GM23338 (cell line): ENCODE data around the gene RNF167. TPM values are rescaled to one million over a fixed set of nuclear protein-coding genes. Genes with fewer than 3 reads are reported as not detected.

Source experiments
- ATAC-seq: fragments of 200-7000 bp; cut with Tn5 transposase; 3 replicates; pipeline ENCODE4 v1.9.1; 2020
- DNase-seq: peaks from one replicate; pipeline ENCODE4 v3.0.0-alpha.2; 2015; ENCODE audit warnings: low spot score
- H2AFZ ChIP-seq: fragments of 200-600 bp; sonication (generic); 2 replicates; pipeline ENCODE4 v1.8.0; 2016; ENCODE audit warnings: antibody characterized with exemption, mild to moderate bottlenecking, moderate library complexity
- H3F3A ChIP-seq: fragments of 200-600 bp; sonication (generic); replicated peaks from 2 replicates; pipeline ENCODE4 v1.8.0; 2017; ENCODE audit warnings: antibody characterized with exemption, mixed run types, low read depth
- H3K27ac ChIP-seq: fragments of 200-600 bp; sonication (generic); 2 replicates; pipeline ENCODE4 v1.6.1; 2016; ENCODE audit warnings: low read depth
- H3K27me3 ChIP-seq: fragments of 200-600 bp; sonication (generic); 2 replicates; pipeline ENCODE4 v1.8.0; 2016; ENCODE audit warnings: mild to moderate bottlenecking, mixed run types, moderate library complexity; ENCODE audit not compliant: insufficient read depth
- H3K36me3 ChIP-seq: fragments of 200-600 bp; sonication (generic); 2 replicates; pipeline ENCODE4 v1.8.0; 2016; ENCODE audit warnings: mild to moderate bottlenecking; ENCODE audit not compliant: insufficient read depth
- H3K4me1 ChIP-seq: fragments of 200-600 bp; sonication (generic); 2 replicates; pipeline ENCODE4 v1.8.0; 2016; ENCODE audit warnings: mild to moderate bottlenecking, moderate library complexity; ENCODE audit not compliant: insufficient read depth
- H3K4me2 ChIP-seq: fragments of 200-600 bp; sonication (generic); 2 replicates; pipeline ENCODE4 v1.7.1; 2017; ENCODE audit warnings: mixed run types
- H3K4me3 ChIP-seq: fragments of 200-600 bp; sonication (generic); 2 replicates; pipeline ENCODE4 v1.6.1; 2016; ENCODE audit warnings: mixed run types
- H3K79me2 ChIP-seq: fragments of 200-600 bp; sonication (generic); replicated peaks from 2 replicates; pipeline ENCODE4 v1.8.0; 2017; ENCODE audit warnings: mild to moderate bottlenecking; ENCODE audit not compliant: insufficient read depth
- H3K9me2 ChIP-seq: fragments of 200-600 bp; sonication (generic); 2 replicates; pipeline ENCODE4 v1.8.0; 2017; ENCODE audit not compliant: insufficient read depth
- H4K20me1 ChIP-seq: fragments of 200-600 bp; sonication (generic); replicated peaks from 2 replicates; pipeline ENCODE4 v1.8.0; 2017; ENCODE audit warnings: mild to moderate bottlenecking; ENCODE audit not compliant: insufficient read depth
- H3K27ac Mint-ChIP-seq: 2 replicates; pipeline ENCODE4 v1.8.0; 2020; ENCODE audit warnings: inconsistent platforms, mild to moderate bottlenecking, moderate library complexity, mixed read lengths
- H3K27me3 Mint-ChIP-seq: 3 replicates; pipeline ENCODE4 v1.8.0; 2022; ENCODE audit warnings: low read depth, mild to moderate bottlenecking, moderate library complexity, mixed read lengths, inconsistent platforms; ENCODE audit not compliant: insufficient read depth, poor library complexity
- H3K36me3 Mint-ChIP-seq: 3 replicates; pipeline ENCODE4 v1.8.0; 2021; ENCODE audit warnings: low read depth, mild to moderate bottlenecking, inconsistent platforms, moderate library complexity, mixed read lengths
- H3K4me1 Mint-ChIP-seq: 3 replicates; pipeline ENCODE4 v1.8.0; 2020; ENCODE audit warnings: mild to moderate bottlenecking, inconsistent platforms, mixed read lengths
- H3K4me3 Mint-ChIP-seq: 3 replicates; pipeline ENCODE4 v1.8.0; 2021; ENCODE audit warnings: moderate library complexity, mild to moderate bottlenecking, inconsistent platforms, mixed read lengths
- H3K9me3 Mint-ChIP-seq: 3 replicates; pipeline ENCODE4 v1.8.0; 2020; ENCODE audit warnings: moderate library complexity, mild to moderate bottlenecking, inconsistent platforms, mixed read lengths
- CREB1 ChIP-seq: fragments of 250-450 bp; sonication (Bioruptor Pico); IDR thresholded peaks from 2 replicates; pipeline ENCODE4 v1.5.0; 2020; ENCODE audit warnings: low read depth, mild to moderate bottlenecking, moderate library complexity
- EZH2 ChIP-seq: fragments of 200-600 bp; sonication (generic); IDR thresholded peaks from one replicate; pipeline ENCODE4 v1.8.0; 2017; ENCODE audit warnings: antibody characterized with exemption, mild to moderate bottlenecking, low read depth; ENCODE audit not compliant: unreplicated experiment
- NANOG ChIP-seq: IDR thresholded peaks from 2 replicates; pipeline ENCODE4 v1.6.1; 2016; ENCODE audit warnings: antibody characterized with exemption, borderline replicate concordance
- POLR2AphosphoS5 ChIP-seq: IDR thresholded peaks from 2 replicates; pipeline ENCODE4 v1.6.1; 2016; ENCODE audit warnings: antibody characterized with exemption, low read depth
- STAT1 ChIP-seq: IDR thresholded peaks from one replicate; pipeline ENCODE4 v1.6.1; 2016; ENCODE audit warnings: antibody characterized with exemption; ENCODE audit not compliant: unreplicated experiment
- ZNF114 ChIP-seq: fragments of 250-450 bp; sonication (Bioruptor Pico); IDR thresholded peaks from 2 replicates; pipeline ENCODE4 v1.5.0; 2020; ENCODE audit warnings: mild to moderate bottlenecking, moderate library complexity
- polyA plus RNA-seq: library from polyadenylated mRNA; unstranded; fragments of >200 nt; fragmentation: Nextera tagmentation; extraction: Ambion mirVana; gene quantifications from 2 replicates; pipeline ENCODE4 v1.2.1, GENCODE V29; 2016
- total RNA-seq: library from RNA; depleted of rRNA; stranded (reverse); fragments of >200 nt; shearing (Covaris generic); gene quantifications from 2 replicates; pipeline ENCODE4 v1.2.3, GENCODE V29; 2014
- TF ChIP-seq, protein P1 (sequence below), 2 experiments: fragments of 200-600 bp in 1 of 2; sonication (generic) in 1 of 2; conservative IDR thresholded peaks; 2 replicates each; pipeline versions ENCODE4 v1.5.1 to v1.6.1; 2016 to 2017; ENCODE audit warnings: antibody characterized with exemption in 2 of 2, low read depth in 2 of 2, mild to moderate bottlenecking in 2 of 2, moderate library complexity in 1 of 2
- TF ChIP-seq, protein P2 (sequence below): fragments of 250-450 bp; sonication (Bioruptor Pico); IDR thresholded peaks from 2 replicates; pipeline ENCODE4 v1.5.0; 2020; ENCODE audit warnings: mild to moderate bottlenecking, moderate library complexity
- TF ChIP-seq, protein P3 (sequence below): IDR thresholded peaks from 2 replicates; pipeline ENCODE4 v1.6.1; 2016; ENCODE audit warnings: antibody characterized with exemption

RNF167 gene
- total and polyA plus RNA-seq, 2 experiments from 2014 or later, result 61.2 to 84.4 TPM

DNA sequence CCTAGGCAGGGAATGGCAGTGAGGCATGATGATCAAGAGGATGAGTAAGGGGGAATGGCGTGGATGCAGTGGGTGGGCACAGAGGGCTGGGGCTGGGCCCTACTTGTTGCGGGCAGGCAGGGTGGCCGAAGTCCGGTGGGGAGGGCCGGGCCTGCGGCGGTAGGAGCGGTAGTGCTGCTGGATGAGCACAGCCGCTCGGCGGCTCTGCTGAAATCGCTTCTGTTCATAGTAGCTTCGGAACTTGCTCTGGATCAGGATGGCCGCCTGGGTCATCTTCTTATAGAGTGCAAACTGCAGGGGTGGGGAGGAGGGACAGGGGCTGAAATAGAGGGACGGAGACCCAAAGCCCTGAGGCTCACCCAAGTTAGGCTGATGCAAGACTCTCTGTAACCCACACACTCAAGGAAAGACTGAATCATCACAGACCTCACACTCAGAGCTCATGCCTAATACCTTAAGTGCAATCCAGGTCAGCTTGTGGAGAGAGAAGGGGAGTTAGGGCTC, 29.0 kb downstream of the RNF167 start:
- Histone ChIP-seq H3K4me3 (peak overlapping the region; percentile 59), H3K36me3 (no peaks in the 10 kb centered on the region; the same call in 1 of the 2 replicates), H2AFZ (peak overlapping the region; percentile 63; the same call in 1 of the 2 replicates), H4K20me1 (0 out of 2 replicates have a peak, but pooled peaks cover 9% of the 10 kb centered on the region), H3K79me2 (peaks cover 34% of the 10 kb centered on the region), H3K9me2 (no peaks in the 10 kb centered on the region), H3K27me3 (peaks cover 12% of the 10 kb centered on the region), H3F3A (peaks cover 19% of the 10 kb centered on the region; the same call in 1 of the 2 replicates), H3K27ac (peak overlapping the region; percentile 97), H3K4me1 (peaks cover 26% of the 10 kb centered on the region), H3K4me2 (peak overlapping the region; percentile 99)
- no peak for ATAC-seq
- H3K4me3 Mint-ChIP-seq, result no peak overlapping the region
- H3K27ac Mint-ChIP-seq, result no peak overlapping the region
- DNase-seq, result no peak
- H3K9me3 Mint-ChIP-seq, result peaks cover 17% of the 10 kb centered on the region
- peaks cover 35% of the 10 kb centered on the region for H3K4me1 Mint-ChIP-seq
- peaks cover 33% of the 10 kb centered on the region for H3K27me3 Mint-ChIP-seq
- H3K36me3 Mint-ChIP-seq, result peaks cover 64% of the 10 kb centered on the region
- TF ChIP-seq NANOG (no peak), CREB1 (CRISPR knock-in tag) (no peak), EZH2 (no peak), ZNF114 (CRISPR knock-in tag) (no peak), POLR2AphosphoS5 (no peak; the same call in 1 of the 2 replicates)
- TF ChIP-seq, protein P1, sequence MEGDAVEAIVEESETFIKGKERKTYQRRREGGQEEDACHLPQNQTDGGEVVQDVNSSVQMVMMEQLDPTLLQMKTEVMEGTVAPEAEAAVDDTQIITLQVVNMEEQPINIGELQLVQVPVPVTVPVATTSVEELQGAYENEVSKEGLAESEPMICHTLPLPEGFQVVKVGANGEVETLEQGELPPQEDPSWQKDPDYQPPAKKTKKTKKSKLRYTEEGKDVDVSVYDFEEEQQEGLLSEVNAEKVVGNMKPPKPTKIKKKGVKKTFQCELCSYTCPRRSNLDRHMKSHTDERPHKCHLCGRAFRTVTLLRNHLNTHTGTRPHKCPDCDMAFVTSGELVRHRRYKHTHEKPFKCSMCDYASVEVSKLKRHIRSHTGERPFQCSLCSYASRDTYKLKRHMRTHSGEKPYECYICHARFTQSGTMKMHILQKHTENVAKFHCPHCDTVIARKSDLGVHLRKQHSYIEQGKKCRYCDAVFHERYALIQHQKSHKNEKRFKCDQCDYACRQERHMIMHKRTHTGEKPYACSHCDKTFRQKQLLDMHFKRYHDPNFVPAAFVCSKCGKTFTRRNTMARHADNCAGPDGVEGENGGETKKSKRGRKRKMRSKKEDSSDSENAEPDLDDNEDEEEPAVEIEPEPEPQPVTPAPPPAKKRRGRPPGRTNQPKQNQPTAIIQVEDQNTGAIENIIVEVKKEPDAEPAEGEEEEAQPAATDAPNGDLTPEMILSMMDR (conservative IDR thresholded peaks at IDR 0.05; ENCODE audit: low read depth in 2 of 2), result no peak

DNA sequence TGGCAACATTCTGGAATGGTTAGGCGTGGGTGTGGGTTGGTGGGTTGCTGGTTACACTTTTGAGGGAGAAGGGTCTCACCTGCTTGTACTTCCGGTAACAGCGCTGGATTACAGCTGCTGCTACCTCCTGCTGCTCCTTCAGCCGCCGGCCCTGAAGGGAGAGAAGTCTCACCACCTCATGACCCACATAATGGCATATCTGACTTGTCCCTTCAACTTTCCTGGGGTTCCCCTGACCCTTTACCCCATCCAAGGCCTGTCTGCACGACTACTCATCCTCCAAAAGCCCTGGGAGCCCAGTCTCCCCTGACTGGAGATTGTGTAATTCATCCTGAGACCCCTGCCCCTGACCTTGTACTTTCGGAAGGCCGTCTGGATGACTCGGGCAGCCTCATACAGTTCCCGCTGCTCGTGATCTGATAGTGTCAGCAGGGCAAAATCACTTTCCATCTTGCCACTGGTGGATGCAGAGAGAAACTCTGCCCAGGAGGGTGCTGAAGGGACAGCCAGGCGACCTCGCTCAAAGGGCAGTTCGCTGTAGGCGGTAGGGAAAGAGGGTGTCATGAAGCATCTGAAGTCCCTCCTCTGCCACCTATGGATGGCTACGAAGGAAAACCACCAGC, 29.6 kb downstream of the RNF167 start:
- Histone ChIP-seq H3K4me1 (peaks cover 26% of the 10 kb centered on the region), H3K79me2 (peaks cover 32% of the 10 kb centered on the region), H3K27me3 (peaks cover 18% of the 10 kb centered on the region), H3K4me3 (peak overlapping the region; percentile 59), H3K4me2 (peak overlapping the region; percentile 99), H3K9me2 (no peaks in the 10 kb centered on the region), H3F3A (peaks cover 19% of the 10 kb centered on the region; the same call in 1 of the 2 replicates), H3K36me3 (no peaks in the 10 kb centered on the region; the same call in 1 of the 2 replicates), H4K20me1 (0 out of 2 replicates have a peak, but pooled peaks cover 9% of the 10 kb centered on the region), H3K27ac (0 out of 2 replicates have a peak overlapping the region, but pooled peaks have one; percentile 97), H2AFZ (no peak overlapping the region)
- H3K9me3 Mint-ChIP-seq, result peaks cover 16% of the 10 kb centered on the region
- H3K4me1 Mint-ChIP-seq, result peaks cover 35% of the 10 kb centered on the region
- H3K27ac Mint-ChIP-seq, result no peak overlapping the region
- H3K27me3 Mint-ChIP-seq, result peaks cover 33% of the 10 kb centered on the region
- no peak overlapping the region for H3K4me3 Mint-ChIP-seq
- DNase-seq (no peak), ATAC-seq (no peak)
- H3K36me3 Mint-ChIP-seq, result peaks cover 60% of the 10 kb centered on the region
- TF ChIP-seq, protein P2, sequence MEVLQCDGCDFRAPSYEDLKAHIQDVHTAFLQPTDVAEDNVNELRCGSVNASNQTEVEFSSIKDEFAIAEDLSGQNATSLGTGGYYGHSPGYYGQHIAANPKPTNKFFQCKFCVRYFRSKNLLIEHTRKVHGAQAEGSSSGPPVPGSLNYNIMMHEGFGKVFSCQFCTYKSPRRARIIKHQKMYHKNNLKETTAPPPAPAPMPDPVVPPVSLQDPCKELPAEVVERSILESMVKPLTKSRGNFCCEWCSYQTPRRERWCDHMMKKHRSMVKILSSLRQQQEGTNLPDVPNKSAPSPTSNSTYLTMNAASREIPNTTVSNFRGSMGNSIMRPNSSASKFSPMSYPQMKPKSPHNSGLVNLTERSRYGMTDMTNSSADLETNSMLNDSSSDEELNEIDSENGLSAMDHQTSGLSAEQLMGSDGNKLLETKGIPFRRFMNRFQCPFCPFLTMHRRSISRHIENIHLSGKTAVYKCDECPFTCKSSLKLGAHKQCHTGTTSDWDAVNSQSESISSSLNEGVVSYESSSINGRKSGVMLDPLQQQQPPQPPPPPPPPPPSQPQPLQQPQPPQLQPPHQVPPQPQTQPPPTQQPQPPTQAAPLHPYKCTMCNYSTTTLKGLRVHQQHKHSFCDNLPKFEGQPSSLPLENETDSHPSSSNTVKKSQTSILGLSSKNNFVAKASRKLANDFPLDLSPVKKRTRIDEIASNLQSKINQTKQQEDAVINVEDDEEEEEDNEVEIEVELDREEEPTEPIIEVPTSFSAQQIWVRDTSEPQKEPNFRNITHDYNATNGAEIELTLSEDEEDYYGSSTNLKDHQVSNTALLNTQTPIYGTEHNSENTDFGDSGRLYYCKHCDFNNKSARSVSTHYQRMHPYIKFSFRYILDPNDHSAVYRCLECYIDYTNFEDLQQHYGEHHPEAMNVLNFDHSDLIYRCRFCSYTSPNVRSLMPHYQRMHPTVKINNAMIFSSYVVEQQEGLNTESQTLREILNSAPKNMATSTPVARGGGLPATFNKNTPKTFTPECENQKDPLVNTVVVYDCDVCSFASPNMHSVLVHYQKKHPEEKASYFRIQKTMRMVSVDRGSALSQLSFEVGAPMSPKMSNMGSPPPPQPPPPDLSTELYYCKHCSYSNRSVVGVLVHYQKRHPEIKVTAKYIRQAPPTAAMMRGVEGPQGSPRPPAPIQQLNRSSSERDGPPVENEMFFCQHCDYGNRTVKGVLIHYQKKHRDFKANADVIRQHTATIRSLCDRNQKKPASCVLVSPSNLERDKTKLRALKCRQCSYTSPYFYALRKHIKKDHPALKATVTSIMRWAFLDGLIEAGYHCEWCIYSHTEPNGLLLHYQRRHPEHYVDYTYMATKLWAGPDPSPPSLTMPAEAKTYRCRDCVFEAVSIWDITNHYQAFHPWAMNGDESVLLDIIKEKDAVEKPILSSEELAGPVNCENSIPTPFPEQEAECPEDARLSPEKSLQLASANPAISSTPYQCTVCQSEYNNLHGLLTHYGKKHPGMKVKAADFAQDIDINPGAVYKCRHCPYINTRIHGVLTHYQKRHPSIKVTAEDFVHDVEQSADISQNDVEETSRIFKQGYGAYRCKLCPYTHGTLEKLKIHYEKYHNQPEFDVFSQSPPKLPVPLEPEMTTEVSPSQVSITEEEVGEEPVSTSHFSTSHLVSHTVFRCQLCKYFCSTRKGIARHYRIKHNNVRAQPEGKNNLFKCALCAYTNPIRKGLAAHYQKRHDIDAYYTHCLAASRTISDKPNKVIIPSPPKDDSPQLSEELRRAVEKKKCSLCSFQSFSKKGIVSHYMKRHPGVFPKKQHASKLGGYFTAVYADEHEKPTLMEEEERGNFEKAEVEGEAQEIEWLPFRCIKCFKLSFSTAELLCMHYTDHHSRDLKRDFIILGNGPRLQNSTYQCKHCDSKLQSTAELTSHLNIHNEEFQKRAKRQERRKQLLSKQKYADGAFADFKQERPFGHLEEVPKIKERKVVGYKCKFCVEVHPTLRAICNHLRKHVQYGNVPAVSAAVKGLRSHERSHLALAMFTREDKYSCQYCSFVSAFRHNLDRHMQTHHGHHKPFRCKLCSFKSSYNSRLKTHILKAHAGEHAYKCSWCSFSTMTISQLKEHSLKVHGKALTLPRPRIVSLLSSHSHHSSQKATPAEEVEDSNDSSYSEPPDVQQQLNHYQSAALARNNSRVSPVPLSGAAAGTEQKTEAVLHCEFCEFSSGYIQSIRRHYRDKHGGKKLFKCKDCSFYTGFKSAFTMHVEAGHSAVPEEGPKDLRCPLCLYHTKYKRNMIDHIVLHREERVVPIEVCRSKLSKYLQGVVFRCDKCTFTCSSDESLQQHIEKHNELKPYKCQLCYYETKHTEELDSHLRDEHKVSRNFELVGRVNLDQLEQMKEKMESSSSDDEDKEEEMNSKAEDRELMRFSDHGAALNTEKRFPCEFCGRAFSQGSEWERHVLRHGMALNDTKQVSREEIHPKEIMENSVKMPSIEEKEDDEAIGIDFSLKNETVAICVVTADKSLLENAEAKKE (CRISPR knock-in tag), result no peak
- TF ChIP-seq STAT1 (no peak), NANOG (no peak)
- TF ChIP-seq, protein P3, sequence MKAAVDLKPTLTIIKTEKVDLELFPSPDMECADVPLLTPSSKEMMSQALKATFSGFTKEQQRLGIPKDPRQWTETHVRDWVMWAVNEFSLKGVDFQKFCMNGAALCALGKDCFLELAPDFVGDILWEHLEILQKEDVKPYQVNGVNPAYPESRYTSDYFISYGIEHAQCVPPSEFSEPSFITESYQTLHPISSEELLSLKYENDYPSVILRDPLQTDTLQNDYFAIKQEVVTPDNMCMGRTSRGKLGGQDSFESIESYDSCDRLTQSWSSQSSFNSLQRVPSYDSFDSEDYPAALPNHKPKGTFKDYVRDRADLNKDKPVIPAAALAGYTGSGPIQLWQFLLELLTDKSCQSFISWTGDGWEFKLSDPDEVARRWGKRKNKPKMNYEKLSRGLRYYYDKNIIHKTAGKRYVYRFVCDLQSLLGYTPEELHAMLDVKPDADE, result no peak
- TF ChIP-seq, protein P1 (conservative IDR thresholded peaks at IDR 0.05; ENCODE audit: low read depth in 2 of 2), result no peak
